LNCAP (cell line): ENCODE data around the gene NEURL1B.

Source experiments
- CTCF ChIP-seq: fragments of 450-650 bp; IDR thresholded peaks from 2 replicates; pipeline ENCODE4 v1.5.1; 2017; ENCODE audit warnings: mild to moderate bottlenecking

NEURL1B gene

GRCh38 chr5:172671091-172671490, 30.0 kb downstream of the NEURL1B start:
- no peak for TF ChIP-seq CTCF

DNA sequence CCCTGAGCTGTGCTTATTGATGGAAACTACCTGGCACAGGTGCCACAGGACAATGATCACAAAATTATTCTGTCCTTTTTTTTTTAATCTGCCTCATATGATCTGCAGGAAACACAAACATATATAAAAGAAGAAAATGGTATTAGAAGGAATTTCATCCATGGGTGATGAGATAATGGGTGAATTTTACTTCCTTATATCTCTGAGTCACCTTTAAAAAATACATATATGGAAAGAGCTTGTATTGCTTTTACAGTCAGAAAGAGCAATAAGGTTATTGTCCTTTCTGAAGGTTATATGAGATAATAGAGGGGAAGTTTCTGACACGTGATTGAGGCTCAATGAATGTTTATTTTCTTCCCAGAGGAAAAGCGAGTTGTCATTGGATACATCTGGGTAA, 31.6 kb downstream of the NEURL1B start:
- no peak for TF ChIP-seq CTCF

GRCh38 chr5:172674155-172674554, 33.1 kb downstream of the NEURL1B start:
- no peak for TF ChIP-seq CTCF

GRCh38 chr5:172676914-172677475, 35.9 kb downstream of the NEURL1B start:
- TF ChIP-seq CTCF, result no peak

- no peak for TF ChIP-seq CTCF
These were observed 37.8 kb downstream of the NEURL1B start for GRCh38 chr5:172678902-172679301.

- no peak for TF ChIP-seq CTCF
These were observed 38.7 kb downstream of the NEURL1B start for GRCh38 chr5:172679628-172680212.

DNA sequence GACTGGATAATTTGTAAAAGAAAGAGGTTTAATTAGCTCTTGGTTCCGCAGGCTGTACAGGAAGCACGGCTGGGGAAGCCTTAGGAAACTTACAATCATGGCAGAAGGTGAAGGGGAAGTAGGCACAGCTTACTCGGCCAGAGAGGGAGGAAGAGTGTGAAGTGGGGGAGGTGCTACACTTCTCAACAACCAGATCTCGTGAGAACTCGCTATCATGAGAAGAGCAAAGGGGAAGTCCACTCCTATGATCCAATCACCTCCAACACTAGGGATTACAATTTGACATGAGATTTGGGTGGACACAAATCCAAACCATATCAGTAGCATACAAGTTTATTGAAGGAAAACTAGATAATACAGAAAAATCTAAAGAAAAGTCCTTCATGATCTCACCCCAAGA, 39.9 kb downstream of the NEURL1B start:
- no peak for TF ChIP-seq CTCF

- TF ChIP-seq CTCF, result no peak
These were observed 40.4 kb downstream of the NEURL1B start for GRCh38 chr5:172681421-172681820.
